ENCODE results near the gene CXCL12.

Gene CXCL12

DNA sequence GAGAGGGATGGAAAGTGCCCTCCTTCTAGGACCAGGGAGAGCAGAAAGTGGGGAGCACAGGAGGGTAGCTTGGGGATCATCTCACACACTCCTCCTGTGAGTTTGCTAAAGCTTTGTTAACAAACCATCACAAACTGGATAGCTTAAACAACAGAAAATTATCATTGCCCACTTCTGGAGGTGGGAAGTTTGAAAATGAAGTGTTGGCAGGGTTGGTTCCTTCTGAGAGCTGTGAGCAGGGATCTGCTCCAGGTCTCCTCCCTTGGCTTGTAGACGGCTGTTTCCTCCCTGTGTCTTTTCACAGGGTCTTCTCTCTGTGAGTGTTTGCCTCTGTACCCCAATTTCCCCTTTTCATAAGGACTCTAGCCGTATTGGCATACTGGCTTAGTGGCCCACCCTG, 32.0 kb upstream of the CXCL12 start:
- ChIA-PET POLR2A (no interaction called here), CTCF (no interaction called here)
- no peak for DNase-seq (ENCODE audit: extremely low spot score)
- TF ChIP-seq ARNT (IDR thresholded peaks at IDR 0.05), result no peak
- TF ChIP-seq, protein P1, sequence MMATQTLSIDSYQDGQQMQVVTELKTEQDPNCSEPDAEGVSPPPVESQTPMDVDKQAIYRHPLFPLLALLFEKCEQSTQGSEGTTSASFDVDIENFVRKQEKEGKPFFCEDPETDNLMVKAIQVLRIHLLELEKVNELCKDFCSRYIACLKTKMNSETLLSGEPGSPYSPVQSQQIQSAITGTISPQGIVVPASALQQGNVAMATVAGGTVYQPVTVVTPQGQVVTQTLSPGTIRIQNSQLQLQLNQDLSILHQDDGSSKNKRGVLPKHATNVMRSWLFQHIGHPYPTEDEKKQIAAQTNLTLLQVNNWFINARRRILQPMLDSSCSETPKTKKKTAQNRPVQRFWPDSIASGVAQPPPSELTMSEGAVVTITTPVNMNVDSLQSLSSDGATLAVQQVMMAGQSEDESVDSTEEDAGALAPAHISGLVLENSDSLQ (IDR thresholded peaks at IDR 0.05), result no peak
- TF ChIP-seq FOXA1 (IDR thresholded peaks at IDR 0.05), result no peak
- no peak for TF ChIP-seq ZNF384 (IDR thresholded peaks at IDR 0.05)
- TF ChIP-seq FOXM1 (IDR thresholded peaks at IDR 0.05; ENCODE audit: borderline replicate concordance), result no peak
- TF ChIP-seq HDGF (IDR thresholded peaks at IDR 0.05; ENCODE audit: borderline replicate concordance), result no peak
- TF ChIP-seq FOXK2 (IDR thresholded peaks at IDR 0.05), result no peak
- TF ChIP-seq TARDBP (IDR thresholded peaks at IDR 0.05), result no peak
- no peak for TF ChIP-seq LEF1 (IDR thresholded peaks at IDR 0.05; ENCODE audit: borderline replicate concordance)
- TF ChIP-seq L3MBTL2 (conservative IDR thresholded peaks at IDR 0.05), result no peak
- no peak for TF ChIP-seq ELF4 (IDR thresholded peaks at IDR 0.05)
- TF ChIP-seq SUZ12 (IDR thresholded peaks at IDR 0.05), result no peak
- no peak for TF ChIP-seq NFRKB (IDR thresholded peaks at IDR 0.05)

DNA sequence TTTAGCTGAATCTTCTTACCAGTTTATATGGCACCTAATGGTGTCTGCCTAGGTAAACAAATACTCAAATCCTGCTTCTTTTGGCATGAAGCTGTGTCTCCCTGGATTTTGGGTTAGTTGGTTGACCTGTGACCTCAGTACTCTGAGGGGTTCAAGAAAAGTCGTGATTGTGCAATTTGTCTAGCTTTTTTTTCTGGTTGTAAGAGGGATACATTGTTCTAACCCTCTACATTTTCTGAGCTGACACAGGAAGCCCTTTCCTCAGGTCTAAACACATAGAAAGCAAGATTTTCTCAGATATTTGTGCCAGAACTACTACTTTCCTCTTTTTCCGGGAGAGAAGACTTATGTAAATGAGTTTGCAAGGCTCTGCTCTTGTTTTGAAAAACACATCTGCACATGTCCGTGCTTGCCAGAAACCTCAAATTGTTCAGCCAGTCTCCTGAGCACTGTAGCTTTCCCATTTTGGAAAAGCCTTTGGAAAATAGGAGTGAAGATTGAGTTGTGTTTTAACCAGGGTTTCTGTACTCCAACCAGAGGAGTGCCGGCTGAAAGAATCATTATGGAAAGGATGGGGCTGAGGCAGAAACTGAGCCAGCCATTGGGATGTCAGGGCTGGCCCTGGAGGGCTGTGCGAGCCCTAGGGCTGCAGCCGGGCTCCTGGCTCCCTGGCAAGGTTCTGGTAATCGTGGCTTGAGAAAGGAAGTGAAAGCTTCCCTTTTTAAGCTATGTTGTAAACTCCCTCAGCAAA, 31.3 kb upstream of the CXCL12 start:
- TF ChIP-seq NFRKB (IDR thresholded peaks at IDR 0.05), result no peak
- TF ChIP-seq ARNT (IDR thresholded peaks at IDR 0.05), result no peak
- TF ChIP-seq HDGF (IDR thresholded peaks at IDR 0.05; ENCODE audit: borderline replicate concordance), result no peak
- TF ChIP-seq LEF1 (IDR thresholded peaks at IDR 0.05; ENCODE audit: borderline replicate concordance), result no peak
- no peak for TF ChIP-seq SUZ12 (IDR thresholded peaks at IDR 0.05)
- no peak for TF ChIP-seq FOXA1 (IDR thresholded peaks at IDR 0.05)
- TF ChIP-seq FOXM1 (IDR thresholded peaks at IDR 0.05; ENCODE audit: borderline replicate concordance), result no peak
- no peak for TF ChIP-seq ZNF384 (IDR thresholded peaks at IDR 0.05)
- no peak for TF ChIP-seq TARDBP (IDR thresholded peaks at IDR 0.05)
- no peak for TF ChIP-seq FOXK2 (IDR thresholded peaks at IDR 0.05)
- ChIA-PET CTCF (no interaction called here), POLR2A (no interaction called here)
- no peak for DNase-seq (ENCODE audit: extremely low spot score)

DNA sequence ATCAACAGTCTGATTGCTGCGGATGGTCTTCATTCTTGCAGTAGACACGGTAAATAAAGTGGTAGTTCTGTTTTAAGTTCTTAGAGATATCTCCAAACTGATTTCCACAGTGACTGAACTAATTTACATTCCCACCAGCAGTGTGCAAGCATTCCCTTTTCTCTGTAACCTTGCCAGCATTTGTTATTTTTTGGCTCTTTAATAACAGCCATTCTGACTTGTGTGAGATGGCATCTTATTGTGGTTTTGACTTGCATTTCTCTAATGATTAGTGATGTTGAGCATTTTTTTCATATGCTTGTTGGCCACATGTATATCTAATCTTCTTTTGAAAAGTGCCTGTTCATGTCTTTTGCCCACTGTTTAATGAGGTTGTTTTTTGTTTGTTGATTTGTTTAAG, 30.2 kb upstream of the CXCL12 start:
- POLR2A ChIA-PET, result no interaction called here
- no peak for TF ChIP-seq ARNT (IDR thresholded peaks at IDR 0.05)
- TF ChIP-seq TARDBP (IDR thresholded peaks at IDR 0.05), result no peak
- no peak for TF ChIP-seq FOXM1 (IDR thresholded peaks at IDR 0.05; ENCODE audit: borderline replicate concordance)
- TF ChIP-seq BHLHE40 (IDR thresholded peaks at IDR 0.05; ENCODE audit: borderline replicate concordance), result no peak
- no peak for TF ChIP-seq NFRKB (IDR thresholded peaks at IDR 0.05)
- no peak for TF ChIP-seq ZNF384 (IDR thresholded peaks at IDR 0.05)
- TF ChIP-seq, protein P1 (IDR thresholded peaks at IDR 0.05), result no peak
- no peak for DNase-seq (ENCODE audit: extremely low spot score)
- CTCF ChIA-PET, result no interaction called here

DNA sequence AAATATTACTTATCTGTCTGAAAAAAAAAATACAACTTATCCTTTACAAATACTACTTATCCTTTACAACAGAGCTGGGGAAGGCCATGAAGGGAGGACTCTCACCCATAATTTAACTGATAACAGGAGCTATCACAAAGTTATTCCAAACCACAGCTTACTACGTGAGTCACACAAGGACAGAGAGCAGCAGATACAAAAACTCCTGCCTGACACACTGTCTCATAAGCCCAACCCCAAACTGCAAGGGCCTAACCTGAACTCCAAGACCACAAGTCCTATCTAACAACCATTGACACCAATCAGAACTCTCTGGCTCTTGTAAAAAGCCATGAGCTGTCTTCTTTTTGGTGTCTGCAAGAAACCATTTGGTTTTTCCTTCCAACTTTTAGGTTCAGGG, 28.5 kb upstream of the CXCL12 start:
- no peak for DNase-seq (ENCODE audit: extremely low spot score)
- TF ChIP-seq L3MBTL2 (conservative IDR thresholded peaks at IDR 0.05) (no peak), NFRKB (IDR thresholded peaks at IDR 0.05) (no peak)
- ChIA-PET CTCF (no interaction called here), POLR2A (no interaction called here)

DNA sequence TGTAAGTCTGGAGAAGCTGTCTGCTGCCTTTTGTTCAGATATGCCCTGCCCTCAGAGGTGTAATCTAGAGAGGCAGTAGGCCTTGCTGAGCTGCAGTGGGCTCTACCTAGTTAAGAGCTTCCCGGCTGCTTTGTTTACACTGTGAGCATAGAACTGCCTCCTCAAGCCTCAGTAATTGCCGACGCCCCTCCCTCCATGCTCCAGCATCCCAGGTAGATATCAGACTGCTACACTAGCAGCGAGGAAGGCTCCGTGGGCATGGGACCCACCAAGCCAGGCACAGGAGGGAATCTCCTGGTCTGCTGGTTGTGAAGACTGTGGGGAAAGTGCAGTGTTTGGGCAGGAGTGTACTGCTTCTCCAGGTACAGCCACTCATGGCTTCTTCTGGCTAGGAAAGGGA, 26.4 kb upstream of the CXCL12 start:
- CTCF ChIA-PET, result no interaction called here
- POLR2A ChIA-PET, result no interaction called here
- DNase-seq (ENCODE audit: extremely low spot score), result no peak
- TF ChIP-seq FOXK2 (IDR thresholded peaks at IDR 0.05) (no peak), CTBP1 (IDR thresholded peaks at IDR 0.05; ENCODE audit: borderline replicate concordance) (no peak), ZNF384 (IDR thresholded peaks at IDR 0.05) (no peak), FOXA1 (IDR thresholded peaks at IDR 0.05) (no peak), NFRKB (IDR thresholded peaks at IDR 0.05) (no peak), L3MBTL2 (conservative IDR thresholded peaks at IDR 0.05) (no peak), TARDBP (IDR thresholded peaks at IDR 0.05) (no peak), SP1 (IDR thresholded peaks at IDR 0.05) (no peak), SUZ12 (IDR thresholded peaks at IDR 0.05) (no peak), FOXM1 (IDR thresholded peaks at IDR 0.05; ENCODE audit: borderline replicate concordance) (no peak)
- TF ChIP-seq, protein P1 (IDR thresholded peaks at IDR 0.05), result no peak

DNA sequence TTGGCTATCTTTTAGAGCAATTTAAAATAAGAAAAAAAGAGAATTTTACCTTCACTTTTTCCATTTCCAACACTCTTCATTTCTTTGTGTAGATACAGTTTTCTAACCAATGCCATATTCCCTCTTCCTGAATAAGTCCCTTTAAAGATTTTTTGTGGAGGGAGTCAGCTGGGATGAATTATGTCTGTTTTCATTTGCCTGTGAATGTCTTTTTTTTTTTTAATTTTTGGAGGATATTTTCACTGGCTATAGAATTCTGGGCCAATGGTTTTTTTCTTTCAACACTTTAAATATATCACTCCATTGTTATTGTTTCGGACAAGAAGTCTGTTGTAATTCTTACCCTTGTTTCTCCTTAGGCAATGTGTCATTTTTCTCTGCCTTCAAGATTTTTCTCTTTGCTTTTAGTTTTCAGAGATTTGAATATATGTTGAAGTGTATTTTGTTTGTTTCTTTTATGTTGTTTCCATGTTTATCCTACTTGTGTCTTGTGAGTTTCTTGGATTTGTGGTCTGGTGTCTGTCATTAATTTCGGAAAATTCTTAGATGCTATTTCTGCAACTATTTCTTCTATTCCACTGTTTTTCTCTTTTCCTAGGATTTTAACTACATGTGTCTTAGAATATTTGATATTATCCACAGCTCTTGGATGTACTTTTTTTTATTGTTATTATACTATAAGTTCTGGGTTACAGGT, 20.0 kb upstream of the CXCL12 start:
- POLR2A ChIA-PET, result no interaction called here
- CTCF ChIA-PET, result interaction anchor here (0.6 kb wide), 1 partner anchor 19 kb away, joined by 3 read pairs; no protein-coding TSS in a partner anchor
- no peak for DNase-seq (ENCODE audit: extremely low spot score)
- TF ChIP-seq FOXM1 (IDR thresholded peaks at IDR 0.05; ENCODE audit: borderline replicate concordance) (no peak), TARDBP (IDR thresholded peaks at IDR 0.05) (no peak), SP1 (IDR thresholded peaks at IDR 0.05) (no peak), ZNF384 (IDR thresholded peaks at IDR 0.05) (no peak), FOXA1 (IDR thresholded peaks at IDR 0.05) (no peak), HDGF (IDR thresholded peaks at IDR 0.05; ENCODE audit: borderline replicate concordance) (no peak), LEF1 (IDR thresholded peaks at IDR 0.05; ENCODE audit: borderline replicate concordance) (no peak), NFRKB (IDR thresholded peaks at IDR 0.05) (no peak), FOXK2 (IDR thresholded peaks at IDR 0.05) (no peak), ELF4 (IDR thresholded peaks at IDR 0.05) (no peak), BHLHE40 (IDR thresholded peaks at IDR 0.05; ENCODE audit: borderline replicate concordance) (no peak), SUZ12 (IDR thresholded peaks at IDR 0.05) (no peak), L3MBTL2 (conservative IDR thresholded peaks at IDR 0.05) (no peak), ARNT (IDR thresholded peaks at IDR 0.05) (no peak), CTBP1 (IDR thresholded peaks at IDR 0.05; ENCODE audit: borderline replicate concordance) (no peak)
- TF ChIP-seq, protein P1 (IDR thresholded peaks at IDR 0.05), result no peak

Data from HEK293T (cell line).